ENCODE results near the gene DISP1.

The DISP1 gene

DNA sequence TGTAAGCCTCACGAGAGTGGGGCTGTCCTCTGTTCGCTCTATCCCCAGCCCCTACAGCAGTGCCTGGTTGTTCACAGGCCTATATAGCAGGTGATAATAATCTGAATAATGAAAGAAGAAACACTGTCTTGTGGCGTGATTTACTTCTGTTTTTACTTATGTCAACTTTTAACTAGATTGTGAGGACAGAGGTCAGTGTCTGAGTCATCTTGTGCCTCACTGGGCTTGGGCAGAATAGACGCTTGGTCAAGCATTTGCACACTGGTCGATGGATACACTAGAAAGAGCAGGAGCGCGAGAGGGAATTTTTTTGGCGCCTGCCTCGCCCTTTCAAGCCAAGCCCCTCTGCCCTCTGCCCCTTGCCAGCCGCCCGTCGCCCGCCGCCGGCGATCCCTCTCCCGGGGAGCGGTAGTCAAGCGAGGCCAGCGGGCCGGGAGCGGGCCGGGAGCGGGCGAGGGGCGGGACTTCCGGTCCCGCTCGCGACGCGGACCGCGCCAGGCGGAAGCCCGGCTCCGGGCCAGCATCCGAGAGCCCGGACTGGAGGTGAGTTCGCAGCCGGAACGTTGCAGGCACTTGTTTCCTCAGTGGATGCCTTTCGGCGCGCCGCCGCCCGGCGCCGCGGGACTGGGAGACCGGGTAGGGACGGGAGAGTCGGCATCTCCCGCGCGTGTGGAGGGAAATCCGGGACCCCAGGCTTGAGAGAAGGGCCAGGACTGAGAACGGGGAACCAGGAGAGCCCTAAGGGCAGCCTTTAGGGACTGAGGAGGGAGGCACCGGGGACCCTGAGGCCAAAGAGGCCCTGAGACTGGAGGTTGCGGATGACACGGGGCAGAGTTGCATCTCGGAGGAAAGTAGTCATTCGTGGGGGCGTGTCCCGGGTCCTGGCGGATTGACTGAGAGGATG, at the start of gene DISP1:
DISP1 (plus strand) TSS at position 504 of the 904 bp plus-strand sequence. CDS start 127,785 bp downstream, outside the sequence.
- DNase-seq (ENCODE audit: low spot score), result peak; percentile 70

DNA sequence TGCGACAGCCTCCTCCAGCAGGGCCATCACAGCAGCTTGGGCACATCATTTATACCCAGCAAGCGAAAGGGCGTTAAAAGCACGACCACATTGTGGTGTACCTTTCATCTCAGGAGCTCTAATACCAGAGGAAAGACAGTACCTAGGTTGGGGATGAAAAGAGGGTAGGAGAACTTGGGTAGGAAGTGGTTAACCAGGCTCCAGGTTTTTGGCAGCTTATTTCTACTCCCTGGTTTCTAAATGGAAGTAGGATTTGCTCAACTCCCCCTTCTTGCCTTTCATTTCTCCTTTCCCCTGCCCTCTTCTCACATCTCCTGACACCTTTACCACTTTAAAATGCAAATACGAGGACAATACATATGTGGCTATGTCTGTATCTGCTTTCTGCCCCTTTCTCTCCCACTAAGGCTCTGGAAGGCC, 47.7 kb upstream of the DISP1 start:
- no peak for DNase-seq (ENCODE audit: low spot score)

DNA sequence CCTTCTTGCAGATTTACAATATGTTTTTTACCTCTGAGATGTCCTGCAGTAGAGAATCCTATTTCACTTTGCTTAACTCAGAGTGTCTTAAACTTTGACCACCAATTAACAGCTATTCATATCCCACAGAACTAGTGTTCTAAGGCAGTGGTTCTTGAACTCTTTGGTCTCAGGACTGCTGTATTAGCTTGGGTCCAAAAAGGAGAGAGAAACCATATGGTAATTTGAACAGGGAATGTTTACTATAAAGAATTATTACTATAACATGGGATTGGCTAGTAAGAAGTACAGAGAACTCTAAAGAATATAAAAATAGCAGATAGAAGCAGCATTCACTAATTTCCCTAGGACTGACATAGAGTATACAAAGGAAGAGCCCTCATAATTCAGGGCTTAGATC, 46.2 kb upstream of the DISP1 start:
- DNase-seq (ENCODE audit: low spot score), result no peak

DNA sequence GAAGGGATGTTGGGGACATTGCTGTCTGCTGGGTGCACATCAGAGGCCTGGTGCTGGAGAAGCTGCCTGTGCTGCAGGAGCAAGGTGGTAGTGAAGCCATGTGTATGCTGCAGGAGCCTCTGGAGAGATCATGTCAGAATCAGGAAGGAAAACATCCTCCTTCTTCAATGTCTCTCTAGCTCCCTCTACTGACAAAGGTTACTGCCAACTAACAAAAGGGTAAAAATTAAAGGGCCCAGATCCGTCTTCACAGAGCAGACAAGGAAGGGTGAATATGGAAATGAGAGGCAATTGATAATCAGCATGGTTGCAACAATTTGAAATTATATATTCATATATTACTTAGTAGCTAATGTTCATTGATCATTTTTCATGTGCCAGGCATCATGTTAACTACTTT, 45.7 kb upstream of the DISP1 start:
- DNase-seq (ENCODE audit: low spot score), result no peak

DNA sequence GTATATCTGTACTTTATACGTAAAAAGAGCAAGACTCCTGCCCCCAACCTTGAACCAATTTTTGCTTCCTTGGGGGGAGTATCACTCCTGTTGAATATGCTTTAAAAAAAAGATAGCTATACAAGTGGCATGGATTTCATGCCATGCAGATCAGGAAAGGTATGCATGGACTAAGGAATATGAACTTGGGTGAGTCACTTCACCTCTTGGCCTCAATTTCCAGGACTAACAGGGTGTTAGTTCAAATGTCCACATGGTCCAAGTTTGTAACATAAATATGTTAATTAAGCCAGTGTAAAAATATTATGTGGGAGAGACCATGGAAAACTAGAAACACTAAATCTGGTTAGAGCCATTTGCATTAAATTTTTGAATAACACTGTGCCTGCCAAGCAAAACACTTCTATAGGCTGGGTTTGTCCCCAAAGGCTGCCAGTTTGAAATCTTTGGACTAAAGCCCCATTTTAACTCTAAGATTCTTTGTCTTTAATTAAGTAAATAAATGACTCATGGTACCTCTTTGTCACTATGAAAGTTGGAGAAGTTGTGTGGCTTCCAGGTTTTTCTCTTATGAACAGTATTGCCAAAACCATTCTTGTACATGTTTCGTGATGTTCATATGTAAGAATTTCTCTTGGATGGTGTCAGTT, 44.7 kb upstream of the DISP1 start:
- DNase-seq (ENCODE audit: low spot score), result no peak

- DNase-seq (ENCODE audit: low spot score), result peak; percentile 49
Measured at GRCh38 chr1:222772996-222773379, 41.9 kb upstream of the DISP1 start.

- no peak for DNase-seq (ENCODE audit: low spot score)
Measured at GRCh38 chr1:222777463-222777862, 37.4 kb upstream of the DISP1 start.

- no peak for DNase-seq (ENCODE audit: low spot score)
Measured at GRCh38 chr1:222777977-222778376, 36.9 kb upstream of the DISP1 start.

GRCh38 chr1:222781251-222781650, 33.6 kb upstream of the DISP1 start:
- no peak for DNase-seq (ENCODE audit: low spot score)

GRCh38 chr1:222783051-222783450, 31.8 kb upstream of the DISP1 start:
- no peak for DNase-seq (ENCODE audit: low spot score)

- DNase-seq (ENCODE audit: low spot score), result peak; percentile 63
Measured at GRCh38 chr1:222784371-222784770, 30.5 kb upstream of the DISP1 start.

DNA sequence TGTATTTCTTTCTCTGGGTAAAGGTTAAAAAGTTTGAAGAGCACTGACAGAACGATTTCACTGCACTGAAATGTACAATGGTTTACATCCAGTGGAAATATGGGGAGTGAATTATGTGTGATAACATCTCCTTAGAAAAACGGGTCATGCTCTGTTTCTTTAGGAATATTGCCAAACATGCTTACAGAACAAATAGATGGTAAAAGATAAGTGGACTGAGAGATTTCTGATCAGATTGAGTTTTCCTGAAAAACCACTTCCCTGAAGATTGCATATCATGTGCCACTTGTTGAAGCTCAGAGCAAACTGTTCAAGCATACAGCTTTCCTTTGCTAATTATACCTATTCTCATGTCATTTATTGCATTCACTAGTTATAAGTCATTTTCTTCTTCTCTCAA, 29.9 kb upstream of the DISP1 start:
- no peak for DNase-seq (ENCODE audit: low spot score)

GRCh38 chr1:222785529-222785928, 29.3 kb upstream of the DISP1 start:
- DNase-seq (ENCODE audit: low spot score), result no peak

DNA sequence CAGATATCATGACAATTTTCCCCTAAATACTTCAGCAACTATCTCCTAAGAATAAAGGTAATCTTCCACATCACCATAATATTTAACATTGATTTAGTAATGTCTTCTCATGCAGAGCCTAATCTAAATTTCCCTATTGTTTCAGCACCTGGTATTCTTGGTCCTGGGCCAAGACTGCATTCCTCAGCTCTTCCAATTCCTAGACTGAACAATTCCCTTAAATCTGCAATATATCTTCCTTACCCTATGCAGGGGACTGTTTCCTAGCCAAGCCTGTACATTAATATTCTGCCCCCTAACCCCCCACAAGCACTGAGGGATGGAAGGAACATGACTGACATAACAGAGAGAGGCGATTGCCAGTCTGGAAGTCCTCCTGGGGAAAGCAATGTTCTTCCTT, 28.7 kb upstream of the DISP1 start:
- no peak for DNase-seq (ENCODE audit: low spot score)

DNA sequence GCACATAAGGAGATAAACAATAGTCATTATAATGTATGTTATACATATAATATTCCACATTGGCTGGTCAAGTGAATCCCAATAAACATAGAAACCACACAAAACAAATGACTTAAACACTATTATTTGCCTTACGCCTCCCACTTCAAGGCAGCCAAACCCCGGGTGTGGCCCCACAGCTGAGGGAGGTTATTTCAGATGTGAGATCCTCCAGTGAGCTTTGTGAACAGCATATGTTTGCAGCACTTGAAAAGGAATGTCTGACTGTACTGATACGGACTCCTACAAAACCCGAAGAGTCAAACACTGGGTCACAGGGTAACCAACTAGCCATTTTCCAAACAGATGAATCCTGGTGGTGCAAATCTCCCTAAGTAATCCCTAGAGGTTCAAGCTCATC, 27.1 kb upstream of the DISP1 start:
- DNase-seq (ENCODE audit: low spot score), result no peak

- no peak for DNase-seq (ENCODE audit: low spot score)
Measured at GRCh38 chr1:222788402-222789156, 26.3 kb upstream of the DISP1 start.

GRCh38 chr1:222790115-222790514, 24.7 kb upstream of the DISP1 start:
- no peak for DNase-seq (ENCODE audit: low spot score)

DNA sequence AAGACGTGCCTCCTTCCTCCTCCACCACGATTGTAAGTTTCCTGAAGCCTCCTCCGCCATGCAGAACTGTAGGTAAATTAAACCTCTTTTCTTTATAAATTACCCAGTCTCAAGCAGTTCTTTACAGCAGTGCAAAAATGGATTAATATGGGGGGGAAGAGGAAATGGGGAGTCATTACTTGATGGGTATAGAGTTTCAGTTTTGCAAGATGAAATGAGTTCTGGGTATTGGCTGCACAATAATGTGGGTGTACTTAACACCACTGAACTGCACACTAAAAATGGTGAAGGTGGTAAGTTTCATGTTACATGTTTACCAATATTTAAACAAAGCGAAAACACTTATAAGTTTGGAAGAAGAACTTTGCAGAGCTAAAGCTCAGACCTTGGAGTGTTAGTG, 24.3 kb upstream of the DISP1 start:
- DNase-seq (ENCODE audit: low spot score), result no peak

- peak; percentile 2 for DNase-seq (ENCODE audit: low spot score)
Measured at GRCh38 chr1:222791006-222791710, 23.7 kb upstream of the DISP1 start.

GRCh38 chr1:222792744-222793143, 22.1 kb upstream of the DISP1 start:
- DNase-seq (ENCODE audit: low spot score), result no peak

DNA sequence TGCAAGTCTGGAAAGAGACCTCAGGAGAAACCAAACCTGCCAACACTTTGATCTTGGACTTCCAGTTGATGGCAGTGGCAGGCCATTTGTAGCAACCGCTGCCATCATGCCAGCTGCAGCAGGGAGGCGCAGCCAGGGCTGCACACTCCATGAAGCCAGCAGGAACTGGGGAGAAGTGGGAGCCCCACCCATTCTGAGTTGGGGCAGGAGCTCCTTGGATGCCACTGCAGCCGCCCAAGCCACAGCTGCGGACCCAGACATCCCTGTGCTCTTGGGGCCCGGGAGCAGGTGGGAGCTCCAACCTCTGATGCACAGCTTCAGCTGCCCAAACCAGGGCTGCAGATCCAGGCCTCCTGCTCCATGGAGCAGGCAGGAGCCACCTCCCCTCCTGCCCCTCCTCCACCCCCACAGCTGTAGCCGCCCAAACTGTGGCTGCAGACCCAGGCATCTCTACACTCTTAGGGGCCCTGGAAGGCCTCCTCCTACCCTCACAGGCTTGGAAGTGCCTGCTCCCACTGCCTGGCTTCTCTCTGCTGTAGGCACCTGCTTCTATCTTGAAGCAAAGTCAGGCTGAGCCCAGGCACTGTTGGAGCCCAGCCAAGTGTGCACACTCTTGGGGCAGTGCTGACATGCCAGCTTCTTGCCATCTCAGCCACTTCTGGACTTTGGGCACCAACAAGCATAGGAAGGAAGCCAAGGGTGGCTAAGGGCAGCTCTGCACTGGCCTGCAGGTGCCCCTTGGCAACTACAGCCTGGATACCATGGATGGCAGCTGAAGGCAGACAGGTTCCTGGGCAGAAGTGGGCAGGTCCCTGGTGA, 20.0 kb upstream of the DISP1 start:
- peak; percentile 2 for DNase-seq (ENCODE audit: low spot score)

All from Ammon's horn (tissue), 1 donor.